H1 (cell line): ENCODE measurements around the gene RAB8B. TPM values are rescaled to one million over a fixed set of nuclear protein-coding genes. Genes with fewer than 3 reads are reported as not detected.

Experiments used
- E2F6 ChIP-seq: IDR thresholded peaks from 2 replicates; pipeline ENCODE4 v1.6.1; 2012; ENCODE audit warnings: inconsistent platforms
- RFX5 ChIP-seq: IDR thresholded peaks from 2 replicates; pipeline ENCODE4 v1.6.1; 2011; ENCODE audit warnings: low read depth, low read length, improper control_type of control experiment, borderline replicate concordance
- SAP30 ChIP-seq: fragments of 300-600 bp; sonication (generic); IDR thresholded peaks from 2 replicates; pipeline ENCODE4 v1.7.1; 2012; ENCODE audit warnings: low read length, moderate library complexity, mild to moderate bottlenecking, inconsistent platforms; ENCODE audit not compliant: insufficient read depth, insufficient replicate concordance
- ZNF274 ChIP-seq: IDR thresholded peaks from 2 replicates; pipeline ENCODE4 v1.7.0; 2012; ENCODE audit warnings: low read length, borderline replicate concordance; ENCODE audit errors: extremely low read depth
- polyA plus RNA-seq, 7 experiments: library from polyadenylated mRNA; depleted of rRNA in 3 of 7; stranded (reverse) in 5 of 7; unstranded in 2 of 7; fragments of >200 nt in 5 of 7; fragments of 200-250 nt in 2 of 7; gene quantifications; 1 replicate in 5 of 7; 2 replicates in 1 of 7; 4 replicates in 1 of 7; pipeline versions ENCODE4 v1.2.1 to v1.2.3, GENCODE V29; 2011 to 2013; ENCODE audit warnings: missing spikeins in 2 of 7, mixed read lengths in 2 of 7
- total RNA-seq: library from RNA; stranded (reverse); fragmentation: NEBNext Ultra II Directional; extraction: Animal tissue kit (Norgen Biotek cat#: 25700); gene quantifications from 2 replicates; pipeline ENCODE4 v1.2.1, GENCODE V29; 2021

The RAB8B gene
- total and polyA plus RNA-seq, 2 of the 8 experiments (the other 6 are each of a cell fraction or from before 2014, with no cell fraction given): 9.5 to 47.8 TPM

GRCh38 chr15:63198371-63199250 lies 9.2 kb downstream of the RAB8B start (continued):
- TF ChIP-seq RFX5 (no peak), E2F6 (no peak), ZNF274 (no peak), SAP30 (no peak)
